ENCODE results near the gene SYTL2. TPM values are rescaled to one million over a fixed set of nuclear protein-coding genes. Genes with fewer than 3 reads are reported as not detected.

The SYTL2 gene
- total and polyA plus RNA-seq, 2 donors (not counting 1 experiment from before 2014, with no cell fraction given) = 165 to 387 TPM

GRCh38 chr11:85668157-85668556 lies 142.8 kb downstream of the SYTL2 start:
- Histone ChIP-seq H3K9ac (ENCODE audit: insufficient read depth, low read length) (no peak overlapping the region), H2AFZ (ENCODE audit: low read length) (no peak overlapping the region), H3K4me1 (ENCODE audit: control insufficient read depth, extremely low read depth, insufficient read depth, low read length) (no peaks in the 10 kb centered on the region), H3K4me3 (replicated peaks in 1 of 4; ENCODE audit: control extremely low read depth in 1 of 4, insufficient read depth in 1 of 4, low read depth in 3 of 4, low read length in 4 of 4) (no peak overlapping the region), H3K4me2 (ENCODE audit: extremely low read depth, insufficient read depth, low read length) (no peak overlapping the region), H3K36me3 (ENCODE audit: control insufficient read depth, insufficient read depth, low read length) (no peaks in the 10 kb centered on the region), H3K9me3 (ENCODE audit: control insufficient read depth, insufficient read depth, low read depth, low read length) (no peaks in the 10 kb centered on the region), H3K27me3 (ENCODE audit: control insufficient read depth, insufficient read depth, low read length) (no peaks in the 10 kb centered on the region), H3K79me2 (ENCODE audit: control insufficient read depth, insufficient read depth, low read length) (peaks cover 13% of the 10 kb centered on the region), H4K20me1 (ENCODE audit: control insufficient read depth, extremely low read depth, insufficient read depth, low read length) (peaks cover 4% of the 10 kb centered on the region), H3K27ac (ENCODE audit: insufficient read depth, low read length) (no peak overlapping the region)
- TF ChIP-seq EZH2 (IDR thresholded peaks at IDR 0.05; ENCODE audit: low read length, missing control alignments) (no peak), CTCF (conservative IDR thresholded peaks at IDR 0.05 in 1 of 2, IDR thresholded peaks at IDR 0.05 in 1 of 2; ENCODE audit: low read depth in 1 of 2, low read length in 2 of 2) (no peak)
- DNase-seq (ENCODE audit: low read depth in 2 of 2) = no peak

- H3K4me2 ChIP-seq (ENCODE audit: extremely low read depth, insufficient read depth, low read length) = no peak overlapping the region
- H4K20me1 ChIP-seq (ENCODE audit: control insufficient read depth, extremely low read depth, insufficient read depth, low read length) = peaks cover 6% of the 10 kb centered on the region
- H3K27ac ChIP-seq (ENCODE audit: insufficient read depth, low read length) = no peak overlapping the region
- no peak overlapping the region for H3K4me3 ChIP-seq (replicated peaks in 1 of 4; ENCODE audit: control extremely low read depth in 1 of 4, insufficient read depth in 1 of 4, low read depth in 3 of 4, low read length in 4 of 4)
- H3K4me1 ChIP-seq (ENCODE audit: control insufficient read depth, extremely low read depth, insufficient read depth, low read length) = peaks cover 2% of the 10 kb centered on the region
- no peaks in the 10 kb centered on the region for H3K27me3 ChIP-seq (ENCODE audit: control insufficient read depth, insufficient read depth, low read length)
- H3K36me3 ChIP-seq (ENCODE audit: control insufficient read depth, insufficient read depth, low read length) = peaks cover 2% of the 10 kb centered on the region
- no peak for DNase-seq (ENCODE audit: low read depth in 2 of 2)
- no peak overlapping the region for H2AFZ ChIP-seq (ENCODE audit: low read length)
- no peak for TF ChIP-seq CTCF (conservative IDR thresholded peaks at IDR 0.05 in 1 of 2, IDR thresholded peaks at IDR 0.05 in 1 of 2; ENCODE audit: low read depth in 1 of 2, low read length in 2 of 2)
- no peak for TF ChIP-seq EZH2 (IDR thresholded peaks at IDR 0.05; ENCODE audit: low read length, missing control alignments)
- peaks cover 27% of the 10 kb centered on the region for H3K79me2 ChIP-seq (ENCODE audit: control insufficient read depth, insufficient read depth, low read length)
- H3K9ac ChIP-seq (ENCODE audit: insufficient read depth, low read length) = no peak overlapping the region
- no peaks in the 10 kb centered on the region for H3K9me3 ChIP-seq (ENCODE audit: control insufficient read depth, insufficient read depth, low read depth, low read length)
Observed at GRCh38 chr11:85666687-85667086, 144.3 kb downstream of the SYTL2 start.

GRCh38 chr11:85665733-85666132 lies 145.2 kb downstream of the SYTL2 start:
- H3K27ac ChIP-seq (ENCODE audit: insufficient read depth, low read length) = peak overlapping the region; percentile 97
- peaks cover 2% of the 10 kb centered on the region for H3K36me3 ChIP-seq (ENCODE audit: control insufficient read depth, insufficient read depth, low read length)
- peaks cover 6% of the 10 kb centered on the region for H4K20me1 ChIP-seq (ENCODE audit: control insufficient read depth, extremely low read depth, insufficient read depth, low read length)
- H3K4me1 ChIP-seq (ENCODE audit: control insufficient read depth, extremely low read depth, insufficient read depth, low read length) = peaks cover 2% of the 10 kb centered on the region
- DNase-seq (ENCODE audit: low read depth in 2 of 2) = peak in 1 of 2 donors; percentile 42
- no peak for TF ChIP-seq EZH2 (IDR thresholded peaks at IDR 0.05; ENCODE audit: low read length, missing control alignments)
- TF ChIP-seq CTCF (conservative IDR thresholded peaks at IDR 0.05 in 1 of 2, IDR thresholded peaks at IDR 0.05 in 1 of 2; ENCODE audit: low read depth in 1 of 2, low read length in 2 of 2) = no peak
- peaks cover 37% of the 10 kb centered on the region for H3K79me2 ChIP-seq (ENCODE audit: control insufficient read depth, insufficient read depth, low read length)
- H3K27me3 ChIP-seq (ENCODE audit: control insufficient read depth, insufficient read depth, low read length) = no peaks in the 10 kb centered on the region
- H3K9me3 ChIP-seq (ENCODE audit: control insufficient read depth, insufficient read depth, low read depth, low read length) = no peaks in the 10 kb centered on the region
- peak overlapping the region; percentile 51 for H2AFZ ChIP-seq (ENCODE audit: low read length)
- H3K4me3 ChIP-seq (replicated peaks in 1 of 4; ENCODE audit: control extremely low read depth in 1 of 4, insufficient read depth in 1 of 4, low read depth in 3 of 4, low read length in 4 of 4) = no peak overlapping the region
- H3K4me2 ChIP-seq (ENCODE audit: extremely low read depth, insufficient read depth, low read length) = peak overlapping the region; percentile 76
- no peak overlapping the region for H3K9ac ChIP-seq (ENCODE audit: insufficient read depth, low read length)
